HEK293 (cell line): Measurements from ENCODE around the gene CBY1.

Experiments
- CTCF ChIA-PET: fragments of 350-600 bp; formaldehyde crosslinking; extraction: SDS; loops from one replicate; lab custom pipeline; 2021; ENCODE audit warnings: antibody characterized with exemption; lab: Yijun Ruan, JAX
- POLR2A ChIA-PET: fragments of 300-600 bp; formaldehyde crosslinking; extraction: SDS; loops from one replicate; lab custom pipeline; 2020; ENCODE audit warnings: antibody characterized with exemption, inconsistent platforms; lab: Yijun Ruan, JAX
- H3K27ac ChIP-seq: fragments of 200-500 bp; sonication (Bioruptor generic); 2 replicates; pipeline ENCODE4 v1.5.1; 2014; ENCODE audit warnings: low read depth, low read length, control low read depth, inconsistent platforms; ENCODE audit errors: extremely low read depth
- H3K36me3 ChIP-seq, 2 experiments: fragments of 200-500 bp in 1 of 2; sonication (Bioruptor generic) in 1 of 2; 1 replicate in 1 of 2; 2 replicates in 1 of 2; pipeline ENCODE4 v1.5.1; 2014 to 2017; ENCODE audit warnings: inconsistent platforms in 2 of 2, low read length in 2 of 2; ENCODE audit not compliant: control insufficient read depth in 2 of 2, insufficient read depth in 1 of 2
- H3K4me1 ChIP-seq: fragments of 200-500 bp; sonication (Bioruptor generic); 2 replicates; pipeline ENCODE4 v1.5.1; 2014; ENCODE audit warnings: mild to moderate bottlenecking, low read length, inconsistent platforms; ENCODE audit not compliant: control insufficient read depth, insufficient read depth
- H3K4me3 ChIP-seq: 2 replicates; pipeline ENCODE4 v1.5.1; 2011; ENCODE audit warnings: low read depth, mild to moderate bottlenecking, control low read depth, low read length, moderate library complexity
- H3K9me3 ChIP-seq: fragments of 200-500 bp; sonication (Bioruptor generic); 2 replicates; pipeline ENCODE4 v1.5.1; 2014; ENCODE audit warnings: low read depth, low read length, inconsistent platforms; ENCODE audit not compliant: control insufficient read depth, insufficient read depth
- GLIS1 ChIP-seq: fragments of 450-650 bp; formaldehyde crosslinking; IDR thresholded peaks from 2 replicates; pipeline ENCODE4 v1.5.1; 2016; ENCODE audit warnings: missing biosample characterization, missing genetic modification characterization
- GLIS2 ChIP-seq: fragments of 450-650 bp; formaldehyde crosslinking; IDR thresholded peaks from 2 replicates; pipeline ENCODE4 v1.5.1; 2016; ENCODE audit warnings: missing biosample characterization, missing genetic modification characterization
- HOXD13 ChIP-seq: sonication (generic); formaldehyde crosslinking; IDR thresholded peaks from 2 replicates; pipeline ENCODE4 v1.8.0; 2022; ENCODE audit warnings: missing genetic modification reagents, borderline replicate concordance
- SP3 ChIP-seq: fragments of 450-650 bp; formaldehyde crosslinking; IDR thresholded peaks from 2 replicates; pipeline ENCODE4 v1.5.1; 2016; ENCODE audit warnings: missing biosample characterization, missing genetic modification characterization
- ZBTB20 ChIP-seq: fragments of 450-650 bp; formaldehyde crosslinking; IDR thresholded peaks from 2 replicates; pipeline ENCODE4 v1.5.1; 2016; ENCODE audit warnings: missing biosample characterization, missing genetic modification characterization
- ZBTB7A ChIP-seq: fragments of 450-650 bp; formaldehyde crosslinking; IDR thresholded peaks from 2 replicates; pipeline ENCODE4 v1.5.1; 2016; ENCODE audit warnings: low read depth, missing biosample characterization, missing genetic modification characterization
- ZNF132 ChIP-seq: fragments of 450-650 bp; formaldehyde crosslinking; IDR thresholded peaks from 2 replicates; pipeline ENCODE4 v1.5.1; 2017; ENCODE audit warnings: missing biosample characterization, missing genetic modification characterization, borderline replicate concordance
- ZNF16 ChIP-seq: fragments of 450-650 bp; formaldehyde crosslinking; IDR thresholded peaks from 2 replicates; pipeline ENCODE4 v1.5.1; 2016; ENCODE audit warnings: low read depth, missing biosample characterization, missing genetic modification characterization
- ZNF169 ChIP-seq: fragments of 450-650 bp; formaldehyde crosslinking; IDR thresholded peaks from 2 replicates; pipeline ENCODE4 v1.5.1; 2016; ENCODE audit warnings: missing biosample characterization, missing genetic modification characterization
- ZNF214 ChIP-seq: fragments of 450-650 bp; formaldehyde crosslinking; IDR thresholded peaks from 2 replicates; pipeline ENCODE4 v1.5.1; 2017; ENCODE audit warnings: missing biosample characterization, mild to moderate bottlenecking, missing genetic modification characterization, borderline replicate concordance
- ZNF221 ChIP-seq: fragments of 450-650 bp; formaldehyde crosslinking; IDR thresholded peaks from 2 replicates; pipeline ENCODE4 v1.5.1; 2017; ENCODE audit warnings: missing biosample characterization, missing genetic modification characterization, borderline replicate concordance
- ZNF223 ChIP-seq: fragments of 450-650 bp; formaldehyde crosslinking; IDR thresholded peaks from 2 replicates; pipeline ENCODE4 v1.5.1; 2016; ENCODE audit warnings: missing biosample characterization, missing genetic modification characterization
- ZNF23 ChIP-seq: fragments of 450-650 bp; formaldehyde crosslinking; IDR thresholded peaks from 2 replicates; pipeline ENCODE4 v1.5.1; 2016; ENCODE audit warnings: missing biosample characterization, missing genetic modification characterization, borderline replicate concordance
- ZNF248 ChIP-seq: fragments of 450-650 bp; formaldehyde crosslinking; IDR thresholded peaks from 2 replicates; pipeline ENCODE4 v1.5.1; 2017; ENCODE audit warnings: missing biosample characterization, missing genetic modification characterization
- ZNF391 ChIP-seq: fragments of 450-650 bp; formaldehyde crosslinking; IDR thresholded peaks from 2 replicates; pipeline ENCODE4 v1.5.1; 2016; ENCODE audit warnings: low read depth, missing biosample characterization, missing genetic modification characterization, borderline replicate concordance
- ZNF404 ChIP-seq: fragments of 450-650 bp; formaldehyde crosslinking; IDR thresholded peaks from 2 replicates; pipeline ENCODE4 v1.5.1; 2017; ENCODE audit warnings: missing biosample characterization, missing genetic modification characterization
- ZNF473 ChIP-seq: fragments of 450-650 bp; formaldehyde crosslinking; IDR thresholded peaks from 2 replicates; pipeline ENCODE4 v1.5.1; 2017; ENCODE audit warnings: missing biosample characterization, missing genetic modification characterization
- ZNF48 ChIP-seq: fragments of 450-650 bp; formaldehyde crosslinking; IDR thresholded peaks from 2 replicates; pipeline ENCODE4 v1.5.1; 2016; ENCODE audit warnings: missing biosample characterization, missing genetic modification characterization
- ZNF558 ChIP-seq: fragments of 450-650 bp; formaldehyde crosslinking; IDR thresholded peaks from 2 replicates; pipeline ENCODE4 v1.5.1; 2016; ENCODE audit warnings: missing biosample characterization, missing genetic modification characterization
- ZNF654 ChIP-seq: fragments of 450-650 bp; formaldehyde crosslinking; IDR thresholded peaks from 2 replicates; pipeline ENCODE4 v1.5.1; 2016; ENCODE audit warnings: low read depth, missing biosample characterization, missing genetic modification characterization
- ZNF677 ChIP-seq: fragments of 450-650 bp; IDR thresholded peaks from 2 replicates; pipeline ENCODE4 v1.5.0; 2018; ENCODE audit warnings: missing biosample characterization, mild to moderate bottlenecking, missing genetic modification characterization, moderate library complexity
- ZNF76 ChIP-seq: fragments of 450-650 bp; formaldehyde crosslinking; IDR thresholded peaks from 2 replicates; pipeline ENCODE4; 2016; ENCODE audit warnings: low read depth, missing biosample characterization, missing genetic modification characterization, borderline replicate concordance
- ZNF785 ChIP-seq: fragments of 450-650 bp; formaldehyde crosslinking; IDR thresholded peaks from 2 replicates; pipeline ENCODE4 v1.5.1; 2016; ENCODE audit warnings: missing biosample characterization, missing genetic modification characterization
- ZNF830 ChIP-seq: fragments of 450-650 bp; IDR thresholded peaks from 2 replicates; pipeline ENCODE4 v1.5.0; 2018; ENCODE audit warnings: missing biosample characterization, missing genetic modification characterization, low read depth, mild to moderate bottlenecking, moderate library complexity
- ZSCAN23 ChIP-seq: fragments of 450-650 bp; formaldehyde crosslinking; IDR thresholded peaks from 2 replicates; pipeline ENCODE4 v1.5.1; 2016; ENCODE audit warnings: missing biosample characterization, missing genetic modification characterization
- ZSCAN30 ChIP-seq: fragments of 450-650 bp; IDR thresholded peaks from 2 replicates; pipeline ENCODE4 v1.5.1; 2018; ENCODE audit warnings: missing biosample characterization, mild to moderate bottlenecking, missing genetic modification characterization, moderate library complexity
- ZXDB ChIP-seq: fragments of 450-650 bp; formaldehyde crosslinking; IDR thresholded peaks from 2 replicates; pipeline ENCODE4 v1.5.1; 2016; ENCODE audit warnings: missing biosample characterization, missing genetic modification characterization
- TF ChIP-seq, protein P1 (sequence below): fragments of 450-650 bp; formaldehyde crosslinking; IDR thresholded peaks from 2 replicates; pipeline ENCODE4 v1.5.1; 2016; ENCODE audit warnings: missing biosample characterization, missing genetic modification characterization
- TF ChIP-seq, protein P2 (sequence below): fragments of 450-650 bp; formaldehyde crosslinking; IDR thresholded peaks from 2 replicates; pipeline ENCODE4 v1.5.1; 2016; ENCODE audit warnings: missing biosample characterization, missing genetic modification characterization
- TF ChIP-seq, protein P3 (sequence below): fragments of 450-650 bp; formaldehyde crosslinking; IDR thresholded peaks from 2 replicates; pipeline ENCODE4 v1.5.1; 2017; ENCODE audit warnings: missing biosample characterization, missing genetic modification characterization
- TF ChIP-seq, protein P4 (sequence below): fragments of 450-650 bp; formaldehyde crosslinking; IDR thresholded peaks from 2 replicates; pipeline ENCODE4 v1.5.1; 2016; ENCODE audit warnings: missing biosample characterization, missing genetic modification characterization

CBY1 gene

DNA sequence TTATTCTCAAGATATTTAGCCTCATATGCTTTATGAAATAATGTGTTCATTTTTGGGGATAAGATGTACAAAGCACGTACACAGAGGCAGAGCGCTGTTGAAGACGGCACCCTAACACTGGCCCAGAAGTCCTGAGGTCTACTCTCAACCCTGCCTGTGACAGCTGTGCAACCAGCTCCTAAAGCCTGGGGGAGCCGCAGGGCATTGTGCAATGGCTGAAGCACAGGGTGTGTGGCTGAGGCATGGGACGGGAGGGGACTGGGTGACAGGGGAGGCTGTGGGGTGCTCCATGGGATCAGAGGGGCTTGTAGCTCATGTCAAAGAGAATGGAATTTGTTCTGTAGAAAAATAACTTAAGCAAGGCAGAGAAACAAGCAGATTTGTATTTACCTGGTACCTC is 28.0 kb upstream of the CBY1 start (continued):
- TF ChIP-seq ZXDB (tag by site-specific recombination) (no peak), ZNF76 (no peak), HOXD13 (no peak), GLIS1 (tag by site-specific recombination) (no peak), ZNF16 (tag by site-specific recombination) (no peak), ZNF404 (tag by site-specific recombination) (no peak), ZNF23 (tag by site-specific recombination) (no peak), ZNF248 (tag by site-specific recombination) (no peak)
- TF ChIP-seq, protein P1, sequence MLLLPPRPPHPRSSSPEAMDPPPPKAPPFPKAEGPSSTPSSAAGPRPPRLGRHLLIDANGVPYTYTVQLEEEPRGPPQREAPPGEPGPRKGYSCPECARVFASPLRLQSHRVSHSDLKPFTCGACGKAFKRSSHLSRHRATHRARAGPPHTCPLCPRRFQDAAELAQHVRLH (tag by site-specific recombination) = no peak
- TF ChIP-seq, all 188 proteins: peak for 0

DNA sequence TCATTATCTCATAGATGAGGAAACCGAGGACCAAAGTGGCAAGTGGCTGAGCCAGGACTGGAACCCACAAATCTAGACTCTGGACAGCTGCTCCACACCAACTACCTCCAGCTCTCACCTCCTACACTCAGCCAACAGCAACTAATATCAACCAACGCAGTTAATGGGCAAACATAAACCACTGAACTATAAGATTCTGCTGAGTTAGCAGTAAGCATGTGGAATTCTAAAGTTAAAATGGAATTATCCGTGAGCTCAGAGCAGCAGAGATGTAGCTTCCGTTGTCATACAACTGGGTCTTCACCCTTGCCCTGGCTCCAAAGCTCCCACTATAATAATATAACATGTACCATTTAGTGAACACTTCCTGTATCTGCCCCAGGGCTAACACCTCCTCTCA is 27.3 kb upstream of the CBY1 start:
- ChIA-PET POLR2A (no interaction called here), CTCF (interaction anchor here (0.8 kb wide), 1 partner anchor 665 kb away, joined by 3 read pairs; no protein-coding TSS in a partner anchor)
- Histone ChIP-seq H3K4me3 (no peak overlapping the region), H3K4me1 (no peaks in the 10 kb centered on the region), H3K36me3 (peaks cover 0 to 31% of the 10 kb centered on the region in 2 experiments; a peak in 2 of 3 replicates), H3K27ac (no peak overlapping the region), H3K9me3 (no peaks in the 10 kb centered on the region)
- TF ChIP-seq, protein P2, sequence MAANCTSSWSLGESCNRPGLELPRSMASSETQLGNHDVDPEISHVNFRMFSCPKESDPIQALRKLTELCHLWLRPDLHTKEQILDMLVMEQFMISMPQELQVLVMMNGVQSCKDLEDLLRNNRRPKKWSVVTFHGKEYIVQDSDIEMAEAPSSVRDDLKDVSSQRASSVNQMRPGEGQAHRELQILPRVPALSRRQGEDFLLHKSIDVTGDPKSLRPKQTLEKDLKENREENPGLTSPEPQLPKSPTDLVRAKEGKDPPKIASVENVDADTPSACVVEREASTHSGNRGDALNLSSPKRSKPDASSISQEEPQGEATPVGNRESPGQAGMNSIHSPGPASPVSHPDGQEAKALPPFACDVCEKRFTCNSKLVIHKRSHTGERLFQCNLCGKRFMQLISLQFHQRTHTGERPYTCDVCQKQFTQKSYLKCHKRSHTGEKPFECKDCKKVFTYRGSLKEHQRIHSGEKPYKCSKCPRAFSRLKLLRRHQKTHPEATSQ (tag by site-specific recombination) = no peak
- TF ChIP-seq ZNF558 (tag by site-specific recombination) = no peak
- no peak for TF ChIP-seq ZNF223 (tag by site-specific recombination)
- TF ChIP-seq ZNF221 (tag by site-specific recombination) = no peak
- TF ChIP-seq GLIS2 (tag by site-specific recombination) = no peak
- no peak for TF ChIP-seq ZBTB20
- TF ChIP-seq ZNF785 (tag by site-specific recombination) = no peak
- no peak for TF ChIP-seq ZNF169 (tag by site-specific recombination)
- no peak for TF ChIP-seq ZNF48 (tag by site-specific recombination)
- TF ChIP-seq ZBTB7A (tag by site-specific recombination) = no peak
- TF ChIP-seq, protein P3, sequence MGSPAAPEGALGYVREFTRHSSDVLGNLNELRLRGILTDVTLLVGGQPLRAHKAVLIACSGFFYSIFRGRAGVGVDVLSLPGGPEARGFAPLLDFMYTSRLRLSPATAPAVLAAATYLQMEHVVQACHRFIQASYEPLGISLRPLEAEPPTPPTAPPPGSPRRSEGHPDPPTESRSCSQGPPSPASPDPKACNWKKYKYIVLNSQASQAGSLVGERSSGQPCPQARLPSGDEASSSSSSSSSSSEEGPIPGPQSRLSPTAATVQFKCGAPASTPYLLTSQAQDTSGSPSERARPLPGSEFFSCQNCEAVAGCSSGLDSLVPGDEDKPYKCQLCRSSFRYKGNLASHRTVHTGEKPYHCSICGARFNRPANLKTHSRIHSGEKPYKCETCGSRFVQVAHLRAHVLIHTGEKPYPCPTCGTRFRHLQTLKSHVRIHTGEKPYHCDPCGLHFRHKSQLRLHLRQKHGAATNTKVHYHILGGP = no peak
- TF ChIP-seq ZNF473 (tag by site-specific recombination) = no peak
- no peak for TF ChIP-seq SP3
- TF ChIP-seq ZSCAN30 = no peak
- TF ChIP-seq ZNF391 (tag by site-specific recombination) = no peak
- TF ChIP-seq ZNF830 (tag by site-specific recombination) = no peak

DNA sequence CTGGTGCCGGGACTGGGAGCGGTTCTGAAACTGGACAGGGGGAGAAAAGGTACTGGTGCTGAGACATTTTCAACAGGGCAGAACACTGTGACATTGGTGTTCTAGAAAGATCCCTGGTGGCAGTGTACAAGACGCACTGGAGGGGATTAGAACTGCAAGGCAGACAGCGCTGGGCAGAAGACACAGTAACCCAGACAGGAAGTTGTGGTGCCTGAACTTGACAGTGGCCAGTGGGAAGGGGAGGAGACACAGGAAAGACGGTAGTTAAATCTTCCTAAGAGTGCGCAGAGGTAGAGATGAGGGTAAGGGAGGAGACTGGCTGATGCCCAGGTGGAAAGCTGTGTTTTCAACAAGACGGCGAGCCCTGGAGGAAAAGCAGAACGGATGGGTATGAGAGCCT is 24.7 kb upstream of the CBY1 start:
- POLR2A ChIA-PET = no interaction called here
- Histone ChIP-seq H3K27ac (no peak overlapping the region), H3K4me1 (no peaks in the 10 kb centered on the region), H3K4me3 (no peak overlapping the region), H3K36me3 (peaks cover 5 to 45% of the 10 kb centered on the region in 2 experiments; a peak in 2 of 3 replicates), H3K9me3 (no peaks in the 10 kb centered on the region)
- TF ChIP-seq ZNF214 (tag by site-specific recombination) = no peak
- TF ChIP-seq, protein P4, sequence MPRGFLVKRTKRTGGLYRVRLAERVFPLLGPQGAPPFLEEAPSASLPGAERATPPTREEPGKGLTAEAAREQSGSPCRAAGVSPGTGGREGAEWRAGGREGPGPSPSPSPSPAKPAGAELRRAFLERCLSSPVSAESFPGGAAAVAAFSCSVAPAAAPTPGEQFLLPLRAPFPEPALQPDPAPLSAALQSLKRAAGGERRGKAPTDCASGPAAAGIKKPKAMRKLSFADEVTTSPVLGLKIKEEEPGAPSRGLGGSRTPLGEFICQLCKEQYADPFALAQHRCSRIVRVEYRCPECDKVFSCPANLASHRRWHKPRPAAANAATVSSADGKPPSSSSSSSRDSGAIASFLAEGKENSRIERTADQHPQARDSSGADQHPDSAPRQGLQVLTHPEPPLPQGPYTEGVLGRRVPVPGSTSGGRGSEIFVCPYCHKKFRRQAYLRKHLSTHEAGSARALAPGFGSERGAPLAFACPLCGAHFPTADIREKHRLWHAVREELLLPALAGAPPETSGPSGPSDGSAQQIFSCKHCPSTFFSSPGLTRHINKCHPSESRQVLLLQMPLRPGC (tag by site-specific recombination) = no peak
- TF ChIP-seq ZNF654 (tag by site-specific recombination) = no peak
- no peak for TF ChIP-seq GLIS1 (tag by site-specific recombination)
- no peak for TF ChIP-seq ZNF677 (tag by site-specific recombination)
- no peak for TF ChIP-seq ZNF132 (tag by site-specific recombination)
- no peak for TF ChIP-seq ZSCAN23 (tag by site-specific recombination)
- CTCF ChIA-PET = no interaction called here
